Testis (tissue), 2 donors: ENCODE results near the gene CPAMD8.

Experiments
- POLR2A ChIP-seq: fragments of 450-650 bp; IDR thresholded peaks from one replicate; pipeline ENCODE4 v1.6.1; 2017; ENCODE audit warnings: antibody characterized with exemption, mild to moderate bottlenecking, moderate library complexity
- TF ChIP-seq, protein P1 (sequence below), 3 experiments: fragments of 450-650 bp in 2 of 3; fragments of 200-600 bp in 1 of 3; sonication (generic) in 1 of 3; IDR thresholded peaks; one replicate each; pipeline ENCODE4 v1.5.1; 2016 to 2019; ENCODE audit warnings: antibody characterized with exemption in 3 of 3, mild to moderate bottlenecking in 2 of 3, moderate library complexity in 1 of 3

- TF ChIP-seq, protein P1, sequence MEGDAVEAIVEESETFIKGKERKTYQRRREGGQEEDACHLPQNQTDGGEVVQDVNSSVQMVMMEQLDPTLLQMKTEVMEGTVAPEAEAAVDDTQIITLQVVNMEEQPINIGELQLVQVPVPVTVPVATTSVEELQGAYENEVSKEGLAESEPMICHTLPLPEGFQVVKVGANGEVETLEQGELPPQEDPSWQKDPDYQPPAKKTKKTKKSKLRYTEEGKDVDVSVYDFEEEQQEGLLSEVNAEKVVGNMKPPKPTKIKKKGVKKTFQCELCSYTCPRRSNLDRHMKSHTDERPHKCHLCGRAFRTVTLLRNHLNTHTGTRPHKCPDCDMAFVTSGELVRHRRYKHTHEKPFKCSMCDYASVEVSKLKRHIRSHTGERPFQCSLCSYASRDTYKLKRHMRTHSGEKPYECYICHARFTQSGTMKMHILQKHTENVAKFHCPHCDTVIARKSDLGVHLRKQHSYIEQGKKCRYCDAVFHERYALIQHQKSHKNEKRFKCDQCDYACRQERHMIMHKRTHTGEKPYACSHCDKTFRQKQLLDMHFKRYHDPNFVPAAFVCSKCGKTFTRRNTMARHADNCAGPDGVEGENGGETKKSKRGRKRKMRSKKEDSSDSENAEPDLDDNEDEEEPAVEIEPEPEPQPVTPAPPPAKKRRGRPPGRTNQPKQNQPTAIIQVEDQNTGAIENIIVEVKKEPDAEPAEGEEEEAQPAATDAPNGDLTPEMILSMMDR (IDR thresholded peaks at IDR 0.05): no peak
- TF ChIP-seq POLR2A: no peak
These were observed 152.2 kb downstream of the CPAMD8 start for GRCh38 chr19:16874250-16874977.
